ENCODE results near the gene MDH1B. TPM values are rescaled to one million over a fixed set of nuclear protein-coding genes. Genes with fewer than 3 reads are reported as not detected.

MDH1B gene
- total RNA-seq, 1 experiment from 2014 or later = 1.9 TPM

DNA sequence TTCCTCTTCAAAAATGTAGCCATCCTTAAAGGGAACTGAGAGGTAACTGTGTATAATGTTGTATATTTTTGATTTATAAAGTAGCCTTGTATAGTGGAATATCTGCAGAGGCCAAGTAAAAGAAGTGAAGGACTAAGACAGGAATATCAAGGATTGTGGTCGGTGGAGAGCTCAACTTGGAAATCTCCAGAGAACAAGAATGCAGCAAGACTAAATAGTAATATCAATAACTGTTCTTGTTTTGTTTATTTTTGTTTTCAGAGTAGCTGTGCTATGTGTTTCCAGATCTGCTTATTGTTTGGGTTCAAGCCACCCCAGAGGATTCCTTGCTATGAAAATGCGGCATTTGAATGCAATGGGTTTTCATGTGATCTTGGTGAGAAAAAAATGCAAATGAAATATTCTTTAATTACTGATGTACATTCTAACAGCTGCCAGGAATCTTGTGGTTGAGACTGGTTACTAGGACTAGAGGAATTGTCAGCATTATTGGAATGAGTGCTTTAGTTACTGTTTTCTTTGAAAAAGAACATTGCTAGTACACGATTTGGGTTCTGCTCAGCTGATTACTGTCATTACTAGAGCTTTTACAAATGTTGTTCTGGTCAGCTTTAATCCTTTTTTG, 25.3 kb upstream of the MDH1B start:
- no peak overlapping the region for H3K27ac Mint-ChIP-seq
- H3K9me3 Mint-ChIP-seq = no peaks in the 10 kb centered on the region
- DNase-seq (ENCODE audit: low spot score) = no peak
- no peaks in the 10 kb centered on the region for H3K4me1 Mint-ChIP-seq
- ATAC-seq = no peak
- ChIA-PET POLR2A (no interaction called here), CTCF (interaction anchor here (2.3 kb wide), 1 partner anchor 9 kb away, joined by 6 read pairs; no protein-coding TSS in a partner anchor)
- H3K27me3 Mint-ChIP-seq (ENCODE audit: low read depth) = no peaks in the 10 kb centered on the region
- TF ChIP-seq ZNF232 (CRISPR knock-in tag; IDR thresholded peaks at IDR 0.05) = no peak
- no peak for TF ChIP-seq HMGA2 (CRISPR knock-in tag; IDR thresholded peaks at IDR 0.05)
- TF ChIP-seq, protein P1, sequence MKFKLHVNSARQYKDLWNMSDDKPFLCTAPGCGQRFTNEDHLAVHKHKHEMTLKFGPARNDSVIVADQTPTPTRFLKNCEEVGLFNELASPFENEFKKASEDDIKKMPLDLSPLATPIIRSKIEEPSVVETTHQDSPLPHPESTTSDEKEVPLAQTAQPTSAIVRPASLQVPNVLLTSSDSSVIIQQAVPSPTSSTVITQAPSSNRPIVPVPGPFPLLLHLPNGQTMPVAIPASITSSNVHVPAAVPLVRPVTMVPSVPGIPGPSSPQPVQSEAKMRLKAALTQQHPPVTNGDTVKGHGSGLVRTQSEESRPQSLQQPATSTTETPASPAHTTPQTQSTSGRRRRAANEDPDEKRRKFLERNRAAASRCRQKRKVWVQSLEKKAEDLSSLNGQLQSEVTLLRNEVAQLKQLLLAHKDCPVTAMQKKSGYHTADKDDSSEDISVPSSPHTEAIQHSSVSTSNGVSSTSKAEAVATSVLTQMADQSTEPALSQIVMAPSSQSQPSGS (CRISPR knock-in tag; IDR thresholded peaks at IDR 0.05; ENCODE audit: borderline replicate concordance, low read depth) = no peak
- no peak for TF ChIP-seq CREB1 (CRISPR knock-in tag; IDR thresholded peaks at IDR 0.05)
- TF ChIP-seq ATF1 (CRISPR knock-in tag; IDR thresholded peaks at IDR 0.05) = no peak
- TF ChIP-seq NFATC4 (CRISPR knock-in tag; IDR thresholded peaks at IDR 0.05) = no peak
- no peak for TF ChIP-seq ZNF671 (CRISPR knock-in tag; IDR thresholded peaks at IDR 0.05)
- no peak for TF ChIP-seq ZNF396 (CRISPR knock-in tag; IDR thresholded peaks at IDR 0.05; ENCODE audit: borderline replicate concordance)
- TF ChIP-seq, protein P2, sequence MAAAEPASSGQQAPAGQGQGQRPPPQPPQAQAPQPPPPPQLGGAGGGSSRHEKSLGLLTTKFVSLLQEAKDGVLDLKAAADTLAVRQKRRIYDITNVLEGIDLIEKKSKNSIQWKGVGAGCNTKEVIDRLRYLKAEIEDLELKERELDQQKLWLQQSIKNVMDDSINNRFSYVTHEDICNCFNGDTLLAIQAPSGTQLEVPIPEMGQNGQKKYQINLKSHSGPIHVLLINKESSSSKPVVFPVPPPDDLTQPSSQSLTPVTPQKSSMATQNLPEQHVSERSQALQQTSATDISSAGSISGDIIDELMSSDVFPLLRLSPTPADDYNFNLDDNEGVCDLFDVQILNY (CRISPR knock-in tag; IDR thresholded peaks at IDR 0.05) = no peak
- no peak for TF ChIP-seq CREM (CRISPR knock-in tag; IDR thresholded peaks at IDR 0.05)
- TF ChIP-seq NR3C1 (CRISPR knock-in tag; conservative IDR thresholded peaks at IDR 0.05; ENCODE audit: low read depth) = no peak
- no peak overlapping the region for H3K4me3 Mint-ChIP-seq
- peaks cover 59% of the 10 kb centered on the region for H3K36me3 Mint-ChIP-seq

DNA sequence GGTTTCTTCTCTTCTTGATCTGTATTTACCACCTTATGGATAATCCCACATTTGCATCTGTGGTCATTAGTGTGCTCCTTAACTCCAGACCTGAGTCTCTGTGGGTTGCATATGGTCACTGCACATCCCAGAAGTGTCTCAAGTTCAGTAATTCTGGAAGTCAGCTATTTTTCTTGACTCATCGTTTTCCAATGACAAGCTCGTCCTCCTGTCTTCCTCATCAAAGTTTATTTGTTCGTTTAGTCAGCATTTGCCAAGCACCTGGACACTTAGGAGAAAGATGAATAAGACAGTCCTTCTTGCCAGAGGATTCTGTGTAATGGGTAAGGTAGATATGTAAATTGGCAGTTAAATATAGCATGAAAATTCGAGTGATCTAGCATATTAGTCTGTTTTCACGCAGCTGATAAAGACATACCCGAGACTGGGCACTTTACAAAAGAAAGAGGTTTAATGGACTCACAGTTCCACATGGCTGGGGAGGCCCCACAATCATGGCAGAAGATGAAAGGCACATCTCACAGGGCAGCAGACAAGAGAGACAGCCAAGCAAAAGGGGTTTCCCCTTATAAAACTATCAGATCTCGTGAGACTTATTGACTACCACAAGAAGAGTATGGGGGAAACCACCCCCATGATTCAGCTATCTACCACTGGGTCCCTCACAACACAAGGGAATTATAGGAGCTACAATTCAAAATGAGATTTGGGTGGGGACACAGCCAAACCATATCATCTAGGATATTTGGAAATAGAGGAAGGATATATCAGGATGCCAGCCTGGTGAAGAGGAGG, 19.6 kb upstream of the MDH1B start:
- Mint-ChIP-seq H3K4me1 (peaks cover 2% of the 10 kb centered on the region; the same call in 1 of the 2 replicates), H3K9me3 (peaks cover 9% of the 10 kb centered on the region), H3K4me3 (no peak overlapping the region), H3K36me3 (peaks cover 57% of the 10 kb centered on the region), H3K27me3 (ENCODE audit: low read depth) (no peaks in the 10 kb centered on the region), H3K27ac (peak overlapping the region; percentile 13; the same call in 1 of the 2 replicates)
- ChIA-PET POLR2A (no interaction called here), CTCF (interaction anchor here (1.0 kb wide), 1 partner anchor 16 kb away, joined by 3 read pairs; no protein-coding TSS in a partner anchor)
- no peak for TF ChIP-seq NFE2L1 (CRISPR knock-in tag; IDR thresholded peaks at IDR 0.05)
- TF ChIP-seq, protein P3, sequence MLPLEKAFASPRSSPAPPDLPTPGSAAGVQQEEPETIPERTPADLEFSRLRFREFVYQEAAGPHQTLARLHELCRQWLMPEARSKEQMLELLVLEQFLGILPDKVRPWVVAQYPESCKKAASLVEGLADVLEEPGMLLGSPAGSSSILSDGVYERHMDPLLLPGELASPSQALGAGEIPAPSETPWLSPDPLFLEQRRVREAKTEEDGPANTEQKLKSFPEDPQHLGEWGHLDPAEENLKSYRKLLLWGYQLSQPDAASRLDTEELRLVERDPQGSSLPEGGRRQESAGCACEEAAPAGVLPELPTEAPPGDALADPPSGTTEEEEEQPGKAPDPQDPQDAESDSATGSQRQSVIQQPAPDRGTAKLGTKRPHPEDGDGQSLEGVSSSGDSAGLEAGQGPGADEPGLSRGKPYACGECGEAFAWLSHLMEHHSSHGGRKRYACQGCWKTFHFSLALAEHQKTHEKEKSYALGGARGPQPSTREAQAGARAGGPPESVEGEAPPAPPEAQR (CRISPR knock-in tag; IDR thresholded peaks at IDR 0.05) = no peak
- TF ChIP-seq NFYB (CRISPR knock-in tag; conservative IDR thresholded peaks at IDR 0.05; ENCODE audit: low read depth) = no peak
- TF ChIP-seq RORB (CRISPR knock-in tag; IDR thresholded peaks at IDR 0.05) = no peak
- TF ChIP-seq, protein P4, sequence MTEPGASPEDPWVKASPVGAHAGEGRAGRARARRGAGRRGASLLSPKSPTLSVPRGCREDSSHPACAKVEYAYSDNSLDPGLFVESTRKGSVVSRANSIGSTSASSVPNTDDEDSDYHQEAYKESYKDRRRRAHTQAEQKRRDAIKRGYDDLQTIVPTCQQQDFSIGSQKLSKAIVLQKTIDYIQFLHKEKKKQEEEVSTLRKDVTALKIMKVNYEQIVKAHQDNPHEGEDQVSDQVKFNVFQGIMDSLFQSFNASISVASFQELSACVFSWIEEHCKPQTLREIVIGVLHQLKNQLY (CRISPR knock-in tag; IDR thresholded peaks at IDR 0.05) = no peak
- TF ChIP-seq, protein P5, sequence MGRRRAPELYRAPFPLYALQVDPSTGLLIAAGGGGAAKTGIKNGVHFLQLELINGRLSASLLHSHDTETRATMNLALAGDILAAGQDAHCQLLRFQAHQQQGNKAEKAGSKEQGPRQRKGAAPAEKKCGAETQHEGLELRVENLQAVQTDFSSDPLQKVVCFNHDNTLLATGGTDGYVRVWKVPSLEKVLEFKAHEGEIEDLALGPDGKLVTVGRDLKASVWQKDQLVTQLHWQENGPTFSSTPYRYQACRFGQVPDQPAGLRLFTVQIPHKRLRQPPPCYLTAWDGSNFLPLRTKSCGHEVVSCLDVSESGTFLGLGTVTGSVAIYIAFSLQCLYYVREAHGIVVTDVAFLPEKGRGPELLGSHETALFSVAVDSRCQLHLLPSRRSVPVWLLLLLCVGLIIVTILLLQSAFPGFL (CRISPR knock-in tag; IDR thresholded peaks at IDR 0.05; ENCODE audit: borderline replicate concordance) = no peak
- TF ChIP-seq OVOL2 (CRISPR knock-in tag; IDR thresholded peaks at IDR 0.05; ENCODE audit: borderline replicate concordance) = no peak
- ATAC-seq (no peak), DNase-seq (ENCODE audit: low spot score) (no peak)
